HepG2 (cell line): Measurements from ENCODE around the gene ADAMTS17. TPM values are rescaled to one million over a fixed set of nuclear protein-coding genes. Genes with fewer than 3 reads are reported as not detected.

Source experiments
- AFF4 ChIP-seq: sonication (generic); formaldehyde crosslinking; IDR thresholded peaks from 2 replicates; pipeline ENCODE4 v1.4.0; 2020; ENCODE audit warnings: missing genetic modification reagents
- SP1 ChIP-seq, 2 experiments: fragments of 450-650 bp in 1 of 2; sonication (generic) in 1 of 2; formaldehyde crosslinking in 1 of 2; IDR thresholded peaks; 2 replicates each; pipeline versions ENCODE4 v1.4.0 to v1.6.1; 2016 to 2020; ENCODE audit warnings: missing genetic modification reagents in 1 of 2
- ZNF556 ChIP-seq: sonication (generic); formaldehyde crosslinking; IDR thresholded peaks from 2 replicates; pipeline ENCODE4 v1.4.0; 2020; ENCODE audit warnings: mild to moderate bottlenecking, missing genetic modification reagents, borderline replicate concordance
- polyA plus RNA-seq, 8 experiments: library from polyadenylated mRNA; depleted of rRNA in 3 of 8; stranded (reverse) in 7 of 8; unstranded in 1 of 8; fragments of >200 nt; fragmentation: Illumina TruSeq in 4 of 8; extraction: Trizol in 4 of 8; gene quantifications; 2 replicates each; pipeline versions ENCODE4 v1.2.1 to v1.2.3, GENCODE V29; 2011 to 2016; ENCODE audit warnings: low read depth in 4 of 8, missing spikeins in 1 of 8, mixed read lengths in 1 of 8; ENCODE audit not compliant: insufficient read depth in 1 of 8
- total RNA-seq, 5 experiments: library from RNA; depleted of rRNA; stranded (reverse); fragments of >200 nt; fragmentation: Illumina TruSeq; extraction: Trizol; gene quantifications; 2 replicates each; pipeline ENCODE4 v1.2.3, GENCODE V29; 2016; ENCODE audit warnings: low read depth in 1 of 5
- TF ChIP-seq, protein P1 (sequence below): IDR thresholded peaks from 2 replicates; pipeline ENCODE4 v1.6.1; 2016; ENCODE audit warnings: low read depth, missing genetic modification reagents, missing compliant biosample characterization
- TF ChIP-seq, protein P2 (sequence below): sonication (generic); formaldehyde crosslinking; IDR thresholded peaks from 2 replicates; pipeline ENCODE4 v1.8.0; 2022; ENCODE audit warnings: missing genetic modification reagents, mild to moderate bottlenecking, moderate library complexity, borderline replicate concordance

ADAMTS17 gene
- total and polyA plus RNA-seq, 2 of the 13 experiments (the other 11 are each of a cell fraction or from before 2014, with no cell fraction given), result 0.02 to 0.04 TPM

DNA sequence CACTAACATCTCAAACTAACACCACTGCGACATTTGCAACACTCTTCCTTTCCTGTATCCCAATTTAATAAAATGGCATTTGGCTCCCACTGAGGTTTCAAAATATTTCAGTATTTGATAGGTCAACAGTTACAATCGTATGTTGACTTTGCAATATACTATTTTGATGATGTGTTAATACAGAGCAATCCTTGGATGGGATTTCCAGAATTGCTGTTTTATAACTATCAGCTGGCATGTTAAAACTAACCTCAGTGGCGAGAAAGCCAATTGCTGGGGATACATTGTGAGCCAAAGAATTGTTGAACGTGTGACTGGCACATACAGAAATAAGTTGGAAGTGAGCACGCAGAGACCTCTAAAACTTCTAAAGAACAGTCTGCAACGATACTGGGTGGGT is 382.4 kb downstream of the ADAMTS17 start (continued):
- TF ChIP-seq, protein P1, sequence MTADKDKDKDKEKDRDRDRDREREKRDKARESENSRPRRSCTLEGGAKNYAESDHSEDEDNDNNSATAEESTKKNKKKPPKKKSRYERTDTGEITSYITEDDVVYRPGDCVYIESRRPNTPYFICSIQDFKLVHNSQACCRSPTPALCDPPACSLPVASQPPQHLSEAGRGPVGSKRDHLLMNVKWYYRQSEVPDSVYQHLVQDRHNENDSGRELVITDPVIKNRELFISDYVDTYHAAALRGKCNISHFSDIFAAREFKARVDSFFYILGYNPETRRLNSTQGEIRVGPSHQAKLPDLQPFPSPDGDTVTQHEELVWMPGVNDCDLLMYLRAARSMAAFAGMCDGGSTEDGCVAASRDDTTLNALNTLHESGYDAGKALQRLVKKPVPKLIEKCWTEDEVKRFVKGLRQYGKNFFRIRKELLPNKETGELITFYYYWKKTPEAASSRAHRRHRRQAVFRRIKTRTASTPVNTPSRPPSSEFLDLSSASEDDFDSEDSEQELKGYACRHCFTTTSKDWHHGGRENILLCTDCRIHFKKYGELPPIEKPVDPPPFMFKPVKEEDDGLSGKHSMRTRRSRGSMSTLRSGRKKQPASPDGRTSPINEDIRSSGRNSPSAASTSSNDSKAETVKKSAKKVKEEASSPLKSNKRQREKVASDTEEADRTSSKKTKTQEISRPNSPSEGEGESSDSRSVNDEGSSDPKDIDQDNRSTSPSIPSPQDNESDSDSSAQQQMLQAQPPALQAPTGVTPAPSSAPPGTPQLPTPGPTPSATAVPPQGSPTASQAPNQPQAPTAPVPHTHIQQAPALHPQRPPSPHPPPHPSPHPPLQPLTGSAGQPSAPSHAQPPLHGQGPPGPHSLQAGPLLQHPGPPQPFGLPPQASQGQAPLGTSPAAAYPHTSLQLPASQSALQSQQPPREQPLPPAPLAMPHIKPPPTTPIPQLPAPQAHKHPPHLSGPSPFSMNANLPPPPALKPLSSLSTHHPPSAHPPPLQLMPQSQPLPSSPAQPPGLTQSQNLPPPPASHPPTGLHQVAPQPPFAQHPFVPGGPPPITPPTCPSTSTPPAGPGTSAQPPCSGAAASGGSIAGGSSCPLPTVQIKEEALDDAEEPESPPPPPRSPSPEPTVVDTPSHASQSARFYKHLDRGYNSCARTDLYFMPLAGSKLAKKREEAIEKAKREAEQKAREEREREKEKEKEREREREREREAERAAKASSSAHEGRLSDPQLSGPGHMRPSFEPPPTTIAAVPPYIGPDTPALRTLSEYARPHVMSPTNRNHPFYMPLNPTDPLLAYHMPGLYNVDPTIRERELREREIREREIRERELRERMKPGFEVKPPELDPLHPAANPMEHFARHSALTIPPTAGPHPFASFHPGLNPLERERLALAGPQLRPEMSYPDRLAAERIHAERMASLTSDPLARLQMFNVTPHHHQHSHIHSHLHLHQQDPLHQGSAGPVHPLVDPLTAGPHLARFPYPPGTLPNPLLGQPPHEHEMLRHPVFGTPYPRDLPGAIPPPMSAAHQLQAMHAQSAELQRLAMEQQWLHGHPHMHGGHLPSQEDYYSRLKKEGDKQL (CRISPR knock-in tag), result no peak
- TF ChIP-seq, protein P2, sequence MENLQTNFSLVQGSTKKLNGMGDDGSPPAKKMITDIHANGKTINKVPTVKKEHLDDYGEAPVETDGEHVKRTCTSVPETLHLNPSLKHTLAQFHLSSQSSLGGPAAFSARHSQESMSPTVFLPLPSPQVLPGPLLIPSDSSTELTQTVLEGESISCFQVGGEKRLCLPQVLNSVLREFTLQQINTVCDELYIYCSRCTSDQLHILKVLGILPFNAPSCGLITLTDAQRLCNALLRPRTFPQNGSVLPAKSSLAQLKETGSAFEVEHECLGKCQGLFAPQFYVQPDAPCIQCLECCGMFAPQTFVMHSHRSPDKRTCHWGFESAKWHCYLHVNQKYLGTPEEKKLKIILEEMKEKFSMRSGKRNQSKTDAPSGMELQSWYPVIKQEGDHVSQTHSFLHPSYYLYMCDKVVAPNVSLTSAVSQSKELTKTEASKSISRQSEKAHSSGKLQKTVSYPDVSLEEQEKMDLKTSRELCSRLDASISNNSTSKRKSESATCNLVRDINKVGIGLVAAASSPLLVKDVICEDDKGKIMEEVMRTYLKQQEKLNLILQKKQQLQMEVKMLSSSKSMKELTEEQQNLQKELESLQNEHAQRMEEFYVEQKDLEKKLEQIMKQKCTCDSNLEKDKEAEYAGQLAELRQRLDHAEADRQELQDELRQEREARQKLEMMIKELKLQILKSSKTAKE (CRISPR knock-in tag), result no peak
- no peak for TF ChIP-seq SP1 (IDR thresholded peaks at IDR 0.05)
- no peak for TF ChIP-seq SP1 (CRISPR knock-in tag; IDR thresholded peaks at IDR 0.05)
- no peak for TF ChIP-seq AFF4 (CRISPR knock-in tag)
- TF ChIP-seq ZNF556 (CRISPR knock-in tag), result no peak
